Inflammatory macrophage treated with lipopolysaccharide for 1 hour (primary cell): ENCODE results near the gene SGIP1.

Source experiments
- DNase-seq, 2 donors: peaks; one replicate each; pipeline ENCODE4 v3.0.0-alpha.2; 2020 to 2022

Gene SGIP1

DNA sequence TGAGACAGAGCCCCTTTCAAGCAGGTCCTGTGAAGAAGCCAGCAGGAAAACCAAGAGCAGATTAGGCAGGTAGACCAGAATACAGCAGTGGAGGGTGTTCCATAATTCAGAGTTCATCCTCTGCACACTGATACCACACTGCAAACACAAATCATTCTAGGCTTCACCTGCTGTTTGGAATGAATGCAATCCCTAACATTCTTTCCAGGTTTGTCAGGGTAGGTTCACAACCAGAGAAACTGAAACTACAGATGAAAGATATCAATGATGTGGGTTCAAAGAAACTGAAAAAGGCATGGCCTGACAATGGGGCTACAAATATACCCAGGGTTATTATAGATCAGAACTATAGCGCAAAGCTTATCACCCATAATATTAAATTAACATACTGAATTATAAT, 8.9 kb upstream of the SGIP1 start:
- DNase-seq, result no peak

GRCh38 chr1:66526036-66526435, 7.9 kb upstream of the SGIP1 start:
- DNase-seq, result no peak

DNA sequence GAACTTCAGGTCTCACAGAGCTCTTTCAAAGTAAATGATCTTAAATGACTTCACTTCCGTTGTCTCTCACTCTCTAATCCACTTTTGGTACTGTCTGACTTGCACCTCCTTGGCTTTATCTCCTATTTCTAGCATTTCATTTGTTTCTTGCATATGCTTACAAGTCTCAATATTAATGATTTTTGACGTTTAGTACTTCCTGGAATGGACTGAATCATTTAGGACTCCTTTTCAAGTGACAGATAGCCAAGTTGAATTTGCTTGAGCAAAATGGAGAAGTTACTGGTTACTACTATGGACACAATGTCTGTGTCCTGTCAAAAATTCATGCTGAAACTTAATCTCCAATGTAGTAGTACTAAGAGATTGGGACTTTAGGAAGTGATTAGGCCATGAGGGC, 7.0 kb upstream of the SGIP1 start:
- DNase-seq, result no peak

- no peak for DNase-seq
Measured at GRCh38 chr1:66527686-66528085, 6.3 kb upstream of the SGIP1 start.

GRCh38 chr1:66528580-66528979, 5.4 kb upstream of the SGIP1 start:
- no peak for DNase-seq

GRCh38 chr1:66532214-66532613, 1.7 kb upstream of the SGIP1 start:
- no peak for DNase-seq

- DNase-seq, result peak in 1 of 2 donors; percentile 2
Measured at GRCh38 chr1:66532798-66533783, 862 bp upstream of the SGIP1 start.

GRCh38 chr1:66535061-66535460, 1.1 kb downstream of the SGIP1 start:
- no peak for DNase-seq

- no peak for DNase-seq
Measured at GRCh38 chr1:66535853-66536252, 1.9 kb downstream of the SGIP1 start.

DNA sequence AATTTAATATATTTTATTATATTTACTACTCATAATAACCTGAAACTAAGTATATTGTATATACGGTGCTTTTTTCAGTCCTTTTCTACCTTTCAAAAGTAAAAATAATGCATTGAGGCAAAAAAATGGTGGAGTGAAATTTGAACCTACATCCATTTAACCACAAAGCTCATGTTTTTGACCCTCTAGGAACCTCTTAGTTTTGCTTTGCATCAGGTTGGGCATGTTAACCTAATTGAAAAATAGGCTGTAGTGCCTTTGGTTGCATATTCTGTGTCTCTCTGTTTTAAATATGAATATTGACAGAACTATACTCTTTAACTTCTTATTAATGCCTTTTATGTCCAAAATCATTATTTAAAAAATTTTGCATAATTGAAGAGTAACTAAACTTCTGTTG, 3.8 kb downstream of the SGIP1 start:
- DNase-seq, result no peak

- no peak for DNase-seq
Measured at GRCh38 chr1:66539491-66539890, 5.5 kb downstream of the SGIP1 start.

GRCh38 chr1:66540434-66541032, 6.6 kb downstream of the SGIP1 start:
- no peak for DNase-seq

DNA sequence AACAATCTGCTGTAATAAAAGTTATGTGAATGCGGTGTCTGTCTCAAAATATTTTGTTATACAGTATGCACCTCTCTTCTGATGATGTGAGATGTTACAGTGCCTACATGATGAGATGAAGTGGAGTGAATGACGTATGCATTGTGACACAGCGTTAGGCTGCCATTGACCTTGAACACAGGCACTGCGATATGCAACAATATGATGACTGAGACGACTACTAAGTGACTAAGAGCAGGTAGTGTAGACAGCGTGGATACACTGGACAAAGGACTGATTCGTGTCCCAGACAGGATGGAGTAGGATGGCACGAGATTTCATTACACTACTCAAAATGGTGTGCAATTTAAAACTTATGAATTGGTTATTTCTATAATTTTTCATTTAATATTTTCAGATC, 8.4 kb downstream of the SGIP1 start:
- DNase-seq, result no peak

DNA sequence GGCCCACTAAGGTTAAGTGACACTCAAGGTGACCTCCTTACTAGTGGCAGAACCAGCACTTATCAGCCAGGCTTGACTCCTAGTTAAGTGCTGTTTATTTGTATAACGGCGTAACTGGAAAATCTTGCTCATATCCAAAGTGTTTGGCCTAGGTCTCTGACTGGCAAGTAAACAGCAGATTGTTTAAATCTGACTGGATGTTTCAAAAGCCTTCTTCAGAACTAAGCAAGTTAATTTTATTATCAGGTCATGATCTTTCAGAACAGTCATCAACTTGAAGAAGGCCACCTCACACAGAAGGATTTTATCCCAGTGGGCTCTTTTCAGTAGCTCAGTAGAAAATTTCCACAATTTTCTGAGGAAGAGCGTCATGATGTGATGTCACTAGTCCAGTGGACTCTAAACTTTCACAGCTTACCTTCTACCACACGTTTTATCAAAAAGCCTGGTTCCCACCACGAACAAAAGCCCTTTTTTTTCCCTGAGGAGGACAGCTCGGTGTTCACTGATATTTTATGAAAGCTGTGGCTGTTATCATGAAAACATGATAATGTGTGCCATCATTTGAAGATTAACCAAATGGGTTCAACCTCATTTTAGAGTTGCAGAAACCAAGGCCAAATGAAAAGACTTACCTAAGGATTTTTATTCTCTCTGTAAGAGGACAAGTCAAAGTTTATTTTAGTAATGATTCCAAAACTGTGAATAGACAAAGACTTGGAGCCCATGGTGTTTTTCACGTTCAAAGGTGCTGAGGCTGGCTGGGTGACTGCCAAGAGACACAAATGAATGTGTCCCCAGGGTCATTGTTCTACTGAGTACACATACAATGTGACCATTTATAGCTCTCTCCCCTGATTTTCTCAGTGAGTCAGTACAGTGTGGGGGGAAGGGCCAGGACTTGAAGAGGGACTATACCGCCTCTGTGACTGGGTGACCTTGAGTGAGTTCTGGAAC, 9.1 kb downstream of the SGIP1 start:
- DNase-seq, result no peak

DNA sequence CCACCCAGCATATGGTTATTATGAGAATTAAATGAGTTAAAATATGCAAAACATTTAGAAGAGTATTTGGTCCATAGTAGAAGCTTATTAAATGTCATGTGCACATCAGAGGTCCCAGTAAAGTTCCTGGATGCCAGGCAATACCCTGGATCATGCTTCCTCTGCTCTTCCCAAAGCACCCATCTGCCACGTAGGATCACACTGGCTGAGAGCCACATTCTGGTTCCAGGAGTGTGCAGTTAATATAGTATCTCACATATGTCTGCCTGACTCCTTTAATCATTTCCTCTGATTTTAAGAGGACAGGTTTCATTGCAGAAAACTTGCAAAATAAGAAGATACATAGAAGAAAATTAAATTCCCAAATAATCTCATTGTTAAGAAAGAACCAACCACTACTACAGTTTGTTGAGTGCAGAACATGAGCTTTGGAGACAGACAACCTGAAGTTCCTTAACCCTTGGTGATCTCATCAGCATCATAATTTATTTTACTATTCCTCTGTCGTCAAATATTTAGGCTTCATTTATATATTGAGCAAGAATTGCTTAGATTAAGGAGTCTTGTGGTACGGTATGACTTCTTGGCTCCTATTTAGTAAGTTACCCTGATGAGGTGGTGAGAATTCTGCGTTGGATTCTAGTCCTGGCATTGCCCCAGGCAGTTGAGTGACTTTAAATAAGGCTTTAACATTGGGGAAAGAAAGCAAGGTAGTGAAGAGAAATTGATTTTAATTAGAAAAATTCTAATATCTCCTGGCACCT, 12.3 kb downstream of the SGIP1 start:
- DNase-seq, result no peak

DNA sequence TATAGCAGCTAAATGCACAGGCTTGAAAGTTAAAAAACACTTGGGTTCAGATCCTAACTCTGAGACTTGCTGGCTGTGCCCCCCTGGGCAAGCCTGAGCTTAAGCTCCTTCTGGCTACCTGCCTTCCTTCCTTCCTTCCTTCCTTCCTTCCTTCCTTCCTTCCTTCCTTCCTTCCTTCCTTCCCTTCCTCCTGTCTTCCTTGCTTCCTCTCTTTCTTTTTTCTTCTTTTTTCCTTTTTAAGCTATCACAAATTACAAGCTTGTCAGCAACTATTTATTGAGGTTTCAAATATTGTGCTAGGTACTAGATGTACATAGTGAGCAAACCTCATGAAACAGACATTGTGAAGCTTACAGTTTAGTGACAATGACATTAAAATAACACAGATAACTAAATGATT, 15.1 kb downstream of the SGIP1 start:
- DNase-seq, result no peak

GRCh38 chr1:66550243-66550642, 16.3 kb downstream of the SGIP1 start:
- DNase-seq, result no peak

DNA sequence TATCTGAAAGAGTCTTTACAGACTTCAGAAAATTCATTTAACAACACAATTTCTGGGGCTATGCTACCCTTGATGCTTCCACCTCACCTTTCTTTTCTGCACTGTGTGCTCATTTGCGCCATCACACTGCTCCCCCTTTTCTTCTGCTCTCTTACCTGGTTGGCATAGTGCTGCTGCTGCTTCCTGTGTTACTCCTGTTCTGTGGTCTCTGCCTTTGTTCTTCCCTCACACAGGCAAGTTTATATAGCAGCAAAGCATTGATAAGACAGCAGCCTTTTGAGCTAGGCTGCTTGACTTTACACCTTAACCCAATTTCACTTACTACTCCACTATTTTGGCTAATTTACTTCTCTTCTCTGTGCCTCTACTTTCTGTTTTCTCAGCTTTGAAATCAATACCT, 18.3 kb downstream of the SGIP1 start:
- no peak for DNase-seq

GRCh38 chr1:66552829-66553228, 18.9 kb downstream of the SGIP1 start:
- DNase-seq, result no peak

GRCh38 chr1:66553846-66554245, 19.9 kb downstream of the SGIP1 start:
- no peak for DNase-seq

GRCh38 chr1:66556161-66556611, 22.2 kb downstream of the SGIP1 start:
- no peak for DNase-seq

DNA sequence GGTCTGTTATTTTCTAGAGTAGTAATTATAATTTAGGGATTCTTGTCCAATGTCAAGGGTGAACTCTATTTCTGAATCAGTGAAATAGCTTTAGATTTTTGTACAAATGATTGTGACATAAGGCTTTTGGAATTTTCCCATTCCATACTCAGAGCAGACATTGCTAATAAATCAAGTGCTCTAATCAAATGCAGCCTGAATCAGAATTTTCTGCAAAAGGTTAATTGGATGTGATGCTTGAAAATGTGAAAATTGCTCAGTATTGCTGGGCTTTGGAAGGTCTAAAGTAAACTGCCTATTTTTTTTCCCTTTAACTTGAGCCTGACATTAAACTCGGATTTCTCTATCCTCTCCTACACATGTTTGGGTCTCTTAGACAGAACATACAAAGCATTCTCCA, 23.2 kb downstream of the SGIP1 start:
- DNase-seq, result no peak
